Measurements from ENCODE around the gene TBC1D8.

DNA sequence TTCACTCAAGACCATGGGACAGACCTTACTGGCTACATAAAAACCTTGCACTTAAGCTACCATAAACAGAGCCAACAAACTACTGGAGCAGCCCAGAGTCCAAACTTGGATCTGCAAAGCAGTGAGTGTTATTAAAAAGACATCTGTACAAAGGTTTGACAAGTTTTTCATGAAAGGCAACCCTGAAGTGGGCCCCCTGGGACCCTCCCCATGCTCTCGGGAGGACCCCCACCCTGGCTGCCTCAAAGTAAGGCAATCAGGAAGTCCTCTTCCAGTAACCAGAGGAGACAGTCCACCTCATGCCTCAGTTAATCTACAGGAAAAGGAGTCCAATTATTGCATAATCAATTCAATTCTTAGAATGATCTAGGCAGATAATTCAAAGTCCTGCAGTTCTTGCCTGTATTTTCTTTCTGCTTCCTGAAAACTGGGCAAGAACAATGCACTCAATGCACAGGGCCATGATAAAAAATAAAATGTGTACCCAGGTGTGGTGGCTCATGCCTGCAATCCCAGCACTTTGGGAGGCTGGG, 69.7 kb downstream of the TBC1D8 start:
- TF ChIP-seq, protein P1, sequence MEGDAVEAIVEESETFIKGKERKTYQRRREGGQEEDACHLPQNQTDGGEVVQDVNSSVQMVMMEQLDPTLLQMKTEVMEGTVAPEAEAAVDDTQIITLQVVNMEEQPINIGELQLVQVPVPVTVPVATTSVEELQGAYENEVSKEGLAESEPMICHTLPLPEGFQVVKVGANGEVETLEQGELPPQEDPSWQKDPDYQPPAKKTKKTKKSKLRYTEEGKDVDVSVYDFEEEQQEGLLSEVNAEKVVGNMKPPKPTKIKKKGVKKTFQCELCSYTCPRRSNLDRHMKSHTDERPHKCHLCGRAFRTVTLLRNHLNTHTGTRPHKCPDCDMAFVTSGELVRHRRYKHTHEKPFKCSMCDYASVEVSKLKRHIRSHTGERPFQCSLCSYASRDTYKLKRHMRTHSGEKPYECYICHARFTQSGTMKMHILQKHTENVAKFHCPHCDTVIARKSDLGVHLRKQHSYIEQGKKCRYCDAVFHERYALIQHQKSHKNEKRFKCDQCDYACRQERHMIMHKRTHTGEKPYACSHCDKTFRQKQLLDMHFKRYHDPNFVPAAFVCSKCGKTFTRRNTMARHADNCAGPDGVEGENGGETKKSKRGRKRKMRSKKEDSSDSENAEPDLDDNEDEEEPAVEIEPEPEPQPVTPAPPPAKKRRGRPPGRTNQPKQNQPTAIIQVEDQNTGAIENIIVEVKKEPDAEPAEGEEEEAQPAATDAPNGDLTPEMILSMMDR (IDR thresholded peaks at IDR 0.05), result no peak
- TF ChIP-seq POLR2AphosphoS5 (IDR thresholded peaks at IDR 0.05; ENCODE audit: low read depth, low read length), result no peak; the same call in 1 of the 2 replicates

All from Panc1 (cell line).